ENCODE measurements around the gene TMEM106B.

GRCh38 chr7:12207046-12207445 lies 4.0 kb upstream of the TMEM106B start:
- TF ChIP-seq CTCF (IDR thresholded peaks at IDR 0.05; ENCODE audit: poor library complexity) (no peak), EZH2 (IDR thresholded peaks at IDR 0.05; ENCODE audit: borderline replicate concordance) (no peak), EZH2phosphoT487 (IDR thresholded peaks at IDR 0.05; ENCODE audit: low read depth, severe bottlenecking, unreplicated experiment) (no peak)

Measured in hepatocyte (in vitro differentiated cells).